H1 (cell line): ENCODE measurements around the gene PVALB. TPM values are rescaled to one million over a fixed set of nuclear protein-coding genes. Genes with fewer than 3 reads are reported as not detected.

Experiments used
- CTCF ChIA-PET: fragments of 300-600 bp; sonication (Branson Sonifier 250); formaldehyde crosslinking; loops from one replicate; lab custom pipeline; 2021; ENCODE audit not compliant: partially characterized antibody; lab: Charles Lee
- POLR2A ChIA-PET: fragments of 300-600 bp; sonication (Branson Sonifier 250); formaldehyde crosslinking; loops from one replicate; lab custom pipeline; 2021; ENCODE audit warnings: inconsistent platforms; ENCODE audit not compliant: partially characterized antibody; lab: Charles Lee
- DNase-seq, 2 experiments: peaks; one replicate each; pipeline versions ENCODE4 v3.0.0 to v3.0.0-alpha.2; 2010 to 2022; ENCODE audit warnings: low spot score in 2 of 2, low read depth in 1 of 2, mixed read lengths in 1 of 2
- FAIRE-seq: peaks from 2 replicates; lab custom pipeline; 2011; peaks lifted over from hg19 to GRCh38; lab: Jason Lieb, UNC
- H2AFZ ChIP-seq: 2 replicates; pipeline ENCODE4 v1.8.1; 2012; ENCODE audit warnings: low read length, inconsistent platforms
- H2AK5ac ChIP-seq: 2 replicates; pipeline ENCODE4 v1.6.1; 2013; ENCODE audit warnings: low read depth, low read length
- H2BK120ac ChIP-seq: replicated peaks from 2 replicates; pipeline ENCODE3; 2013; ENCODE audit warnings: low read depth, low read length, inconsistent platforms
- H2BK12ac ChIP-seq: 2 replicates; pipeline ENCODE4 v1.6.1; 2013; ENCODE audit warnings: low read depth, low read length
- H2BK15ac ChIP-seq: 2 replicates; pipeline ENCODE4 v1.6.1; 2013; ENCODE audit warnings: low read length
- H2BK20ac ChIP-seq: 2 replicates; pipeline ENCODE4 v1.6.1; 2013; ENCODE audit warnings: low read length
- H2BK5ac ChIP-seq: 2 replicates; pipeline ENCODE4 v1.6.1; 2013; ENCODE audit warnings: low read depth, low read length
- H3K14ac ChIP-seq: 2 replicates; pipeline ENCODE4 v1.6.1; 2013; ENCODE audit warnings: inconsistent platforms; ENCODE audit not compliant: insufficient read length
- H3K18ac ChIP-seq: 2 replicates; pipeline ENCODE4 v1.6.1; 2013; ENCODE audit warnings: low read length; ENCODE audit errors: extremely low read depth
- H3K23ac ChIP-seq: 2 replicates; pipeline ENCODE4 v1.6.1; 2013; ENCODE audit warnings: inconsistent platforms; ENCODE audit not compliant: insufficient read length
- H3K23me2 ChIP-seq: 2 replicates; pipeline ENCODE4 v1.6.1; 2013; ENCODE audit warnings: low read depth, low read length
- H3K27ac ChIP-seq: 2 replicates; pipeline ENCODE4 v1.6.1; 2011; ENCODE audit warnings: low read depth, low read length, inconsistent platforms
- H3K27me3 ChIP-seq, 4 experiments: replicated peaks in 1 of 4; 1 replicate in 1 of 4; 2 replicates in 3 of 4; pipeline versions ENCODE4 v1.6.1 to v1.8.1; 2011 to 2013; ENCODE audit warnings: low read length in 3 of 4, mild to moderate bottlenecking in 3 of 4, inconsistent platforms in 2 of 4, mixed read lengths in 2 of 4, moderate library complexity in 1 of 4; ENCODE audit not compliant: control insufficient read depth in 3 of 4, insufficient read depth in 3 of 4; ENCODE audit errors: extremely low read depth in 1 of 4
- H3K36me3 ChIP-seq, 4 experiments: 2 replicates each; pipeline versions ENCODE4 v1.6.1 to v1.8.1; 2011 to 2013; ENCODE audit warnings: mild to moderate bottlenecking in 4 of 4, low read length in 3 of 4, moderate library complexity in 2 of 4, control low read depth in 1 of 4, inconsistent platforms in 1 of 4; ENCODE audit not compliant: insufficient read depth in 4 of 4, control insufficient read depth in 2 of 4
- H3K4ac ChIP-seq: replicated peaks from 2 replicates; pipeline ENCODE3; 2013; ENCODE audit warnings: low read length, low read depth, mixed read lengths, inconsistent platforms; ENCODE audit not compliant: insufficient read length
- H3K4me1 ChIP-seq, 4 experiments: replicated peaks in 1 of 4; 1 replicate in 1 of 4; 2 replicates in 3 of 4; pipeline versions ENCODE4 v1.6.1 to v1.8.1; 2011 to 2013; ENCODE audit warnings: low read length in 3 of 4, inconsistent platforms in 2 of 4, mixed read lengths in 1 of 4; ENCODE audit not compliant: insufficient read depth in 4 of 4, control insufficient read depth in 3 of 4
- H3K4me2 ChIP-seq, 2 experiments: 2 replicates each; pipeline versions ENCODE4 v1.6.1 to v1.8.1; 2011 to 2013; ENCODE audit warnings: low read depth in 2 of 2, low read length in 2 of 2, control low read depth in 1 of 2, inconsistent platforms in 1 of 2, mild to moderate bottlenecking in 1 of 2; ENCODE audit not compliant: insufficient read depth in 1 of 2
- H3K4me3 ChIP-seq, 4 experiments: fragments of 200-600, 300-600 bp in 1 of 4; sonication (generic), shearing (Covaris generic), sonication (Bioruptor Twin) in 1 of 4; 2 replicates each; pipeline versions ENCODE4 v1.5.1 to v1.8.1; 2011 to 2016; ENCODE audit warnings: low read length in 4 of 4, low read depth in 3 of 4, control low read depth in 2 of 4, inconsistent platforms in 2 of 4, mild to moderate bottlenecking in 2 of 4, mixed read lengths in 1 of 4, moderate library complexity in 1 of 4; ENCODE audit not compliant: insufficient read depth in 2 of 4; ENCODE audit errors: extremely low read depth in 1 of 4
- H3K56ac ChIP-seq: replicated peaks from 2 replicates; pipeline ENCODE3; 2013; ENCODE audit warnings: low read depth, mild to moderate bottlenecking, mixed read lengths, low read length, inconsistent platforms; ENCODE audit not compliant: insufficient read length
- H3K79me1 ChIP-seq: 2 replicates; pipeline ENCODE4 v1.6.1; 2013; ENCODE audit warnings: low read depth, low read length, control low read depth
- H3K79me2 ChIP-seq, 2 experiments: 2 replicates each; pipeline versions ENCODE4 v1.6.1 to v1.8.1; 2012 to 2013; ENCODE audit warnings: low read length in 2 of 2, mild to moderate bottlenecking in 2 of 2, inconsistent platforms in 1 of 2; ENCODE audit not compliant: insufficient read depth in 2 of 2, control insufficient read depth in 1 of 2
- H3K9ac ChIP-seq, 4 experiments: replicated peaks in 1 of 4; 1 replicate in 1 of 4; 2 replicates in 3 of 4; pipeline versions ENCODE4 v1.6.1 to v1.8.1; 2011 to 2013; ENCODE audit warnings: low read depth in 3 of 4, low read length in 3 of 4, control low read depth in 2 of 4, mild to moderate bottlenecking in 2 of 4, moderate library complexity in 2 of 4, inconsistent platforms in 1 of 4; ENCODE audit errors: extremely low read depth in 1 of 4
- H3K9me3 ChIP-seq, 2 experiments: 2 replicates each; pipeline versions ENCODE4 v1.6.1 to v1.8.1; 2012 to 2013; ENCODE audit warnings: mild to moderate bottlenecking in 2 of 2, moderate library complexity in 2 of 2, control low read depth in 1 of 2, inconsistent platforms in 1 of 2, low read depth in 1 of 2, low read length in 1 of 2, mixed read lengths in 1 of 2; ENCODE audit not compliant: insufficient read depth in 2 of 2
- H4K20me1 ChIP-seq, 2 experiments: replicated peaks in 1 of 2; 2 replicates each; pipeline versions ENCODE3 to v1.8.1; 2011 to 2013; ENCODE audit warnings: inconsistent platforms in 2 of 2, low read length in 2 of 2, mild to moderate bottlenecking in 1 of 2; ENCODE audit not compliant: insufficient read depth in 2 of 2, control insufficient read depth in 1 of 2
- H4K5ac ChIP-seq: 2 replicates; pipeline ENCODE4 v1.6.1; 2013; ENCODE audit warnings: low read length, low read depth, mixed read lengths, inconsistent platforms; ENCODE audit not compliant: insufficient read length
- H4K8ac ChIP-seq: 2 replicates; pipeline ENCODE4 v1.8.0; 2013; ENCODE audit warnings: mild to moderate bottlenecking, moderate library complexity, low read length, inconsistent platforms; ENCODE audit not compliant: insufficient read depth; ENCODE audit errors: extremely low read depth
- H4K91ac ChIP-seq: replicated peaks from 2 replicates; pipeline ENCODE3; 2013; ENCODE audit warnings: low read length, mixed read lengths, inconsistent platforms; ENCODE audit not compliant: insufficient read length
- ASH2L ChIP-seq: fragments of 200-600, 300-600 bp; sonication (generic); IDR thresholded peaks from one replicate; pipeline ENCODE4 v1.7.1; 2017; ENCODE audit warnings: low read length
- CBX8 ChIP-seq: fragments of 300-800, 300-1000 bp; sonication (generic); IDR thresholded peaks from 2 replicates; pipeline ENCODE4 v1.7.1; 2016; ENCODE audit warnings: low read depth, low read length, borderline replicate concordance
- CTBP2 ChIP-seq: IDR thresholded peaks from 2 replicates; pipeline ENCODE4 v1.7.0; 2011; ENCODE audit warnings: borderline replicate concordance, mild to moderate bottlenecking, moderate library complexity, mixed read lengths, low read length; ENCODE audit not compliant: insufficient read depth, insufficient read length
- KDM1A ChIP-seq: fragments of 200-600, 300-600 bp; sonication (generic); IDR thresholded peaks from 2 replicates; pipeline ENCODE4 v1.7.1; 2016; ENCODE audit warnings: mild to moderate bottlenecking, low read length, borderline replicate concordance
- MAFK ChIP-seq: IDR thresholded peaks from 2 replicates; pipeline ENCODE4 v1.6.1; 2012; ENCODE audit warnings: low read depth, mild to moderate bottlenecking, improper control_type of control experiment, low read length
- MAX ChIP-seq: IDR thresholded peaks from 2 replicates; pipeline ENCODE4 v1.6.1; 2012; ENCODE audit warnings: inconsistent platforms
- NRF1 ChIP-seq: IDR thresholded peaks from 2 replicates; pipeline ENCODE4 v1.6.1; 2011; ENCODE audit warnings: mild to moderate bottlenecking, low read depth, low read length, improper control_type of control experiment
- SIRT6 ChIP-seq: IDR thresholded peaks from one replicate; pipeline ENCODE4 v1.7.1; 2012; ENCODE audit warnings: low read length, inconsistent platforms
- SRF ChIP-seq: IDR thresholded peaks from 2 replicates; pipeline ENCODE4 v1.6.1; 2011; ENCODE audit warnings: mild to moderate bottlenecking, low read depth, low read length, moderate library complexity
- ZNF274 ChIP-seq: IDR thresholded peaks from 2 replicates; pipeline ENCODE4 v1.7.0; 2012; ENCODE audit warnings: low read length, borderline replicate concordance; ENCODE audit errors: extremely low read depth
- WGBS, 2 experiments: shearing (Covaris generic) in 1 of 2; methylation state at CpG; one replicate each; pipeline versions ENCODE4 v1.1.6 to v1.1.7; 2013 to 2015; ENCODE audit warnings: low lambda C conversion rate in 2 of 2, mixed read lengths in 2 of 2, inconsistent platforms in 1 of 2, low coverage in 1 of 2, missing lambda C conversion rate in 1 of 2; ENCODE audit not compliant: insufficient replicate concordance in 2 of 2, insufficient coverage in 1 of 2, insufficient read length in 1 of 2; ENCODE audit errors: extremely low coverage in 1 of 2, missing lambda C conversion rate in 1 of 2; 5-methylcytosine and 5-hydroxymethylcytosine counted together
- polyA plus RNA-seq, 7 experiments: library from polyadenylated mRNA; depleted of rRNA in 3 of 7; stranded (reverse) in 5 of 7; unstranded in 2 of 7; fragments of >200 nt in 5 of 7; fragments of 200-250 nt in 2 of 7; gene quantifications; 1 replicate in 5 of 7; 2 replicates in 1 of 7; 4 replicates in 1 of 7; pipeline versions ENCODE4 v1.2.1 to v1.2.3, GENCODE V29; 2011 to 2013; ENCODE audit warnings: missing spikeins in 2 of 7, mixed read lengths in 2 of 7
- total RNA-seq: library from RNA; stranded (reverse); fragmentation: NEBNext Ultra II Directional; extraction: Animal tissue kit (Norgen Biotek cat#: 25700); gene quantifications from 2 replicates; pipeline ENCODE4 v1.2.1, GENCODE V29; 2021

Gene PVALB
- total and polyA plus RNA-seq, 2 of the 8 experiments (the other 6 are each of a cell fraction or from before 2014, with no cell fraction given), result 1.7 to 5.4 TPM

- H3K4me2 ChIP-seq, result no peak overlapping the region
- no peak overlapping the region for H2AFZ ChIP-seq
- FAIRE-seq, result no peak
- H3K9ac ChIP-seq, result no peak overlapping the region
- no peak overlapping the region for H3K23ac ChIP-seq
- H2BK120ac ChIP-seq, result no peak overlapping the region
- H4K5ac ChIP-seq, result no peak overlapping the region
- H3K79me1 ChIP-seq, result no peaks in the 10 kb centered on the region
- H3K18ac ChIP-seq, result no peak overlapping the region
- CTCF ChIA-PET, result interaction anchor here (1.0 to 7.6 kb wide), 5 partner anchors 16 to 116 kb away, joined by 3 to 96 read pairs (median 3); no protein-coding TSS in a partner anchor
- no peak for DNase-seq
- H4K91ac ChIP-seq, result no peak overlapping the region
- 93% methylated on average over 24 of the region's 26 CpGs; no CpG with 5 or more reads in 1 of the 2 experiments for WGBS, 2 experiments
- no peak overlapping the region for H3K14ac ChIP-seq
- no peak overlapping the region for H3K4ac ChIP-seq
- no peaks in the 10 kb centered on the region; a peak in 3 of 7 replicates for H3K4me1 ChIP-seq
- H3K4me3 ChIP-seq, result no peak overlapping the region
- H2AK5ac ChIP-seq, result no peak overlapping the region
- H2BK15ac ChIP-seq, result no peak overlapping the region
- POLR2A ChIA-PET, result no interaction called here
- no peak overlapping the region for H2BK5ac ChIP-seq
- H3K23me2 ChIP-seq, result no peaks in the 10 kb centered on the region
- no peaks in the 10 kb centered on the region for H3K79me2 ChIP-seq
- H4K8ac ChIP-seq, result peak overlapping the region; percentile 51; the same call in 1 of the 2 replicates
- H2BK20ac ChIP-seq, result no peak overlapping the region
- H3K27me3 ChIP-seq, result peaks cover 0 to 5% (median 2%) of the 10 kb centered on the region in 4 experiments
- H3K36me3 ChIP-seq, result no peaks in the 10 kb centered on the region
- H3K9me3 ChIP-seq, result no peaks in the 10 kb centered on the region
- no peak overlapping the region for H2BK12ac ChIP-seq
- no peaks in the 10 kb centered on the region for H4K20me1 ChIP-seq
- no peak overlapping the region for H3K27ac ChIP-seq
- no peak overlapping the region for H3K56ac ChIP-seq
- TF ChIP-seq ZNF274 (no peak), SIRT6 (no peak), KDM1A (no peak), MAX (no peak), MAFK (no peak), CBX8 (no peak), SRF (no peak), ASH2L (no peak), CTBP2 (no peak), NRF1 (no peak)
These were observed 45.7 kb upstream of the PVALB start for GRCh38 chr22:36862251-36863242.
